Pancreas (tissue), 10 donors: Measurements from ENCODE around the gene GBGT1. TPM values are rescaled to one million over a fixed set of nuclear protein-coding genes. Genes with fewer than 3 reads are reported as not detected.

ENCODE experiments used
- ATAC-seq, 4 donors: fragments of 200-7000 bp; cut with Tn5 transposase; one replicate each; pipeline versions ENCODE4 v1.8.0 to v1.9.1; 2020; ENCODE audit warnings: mild to moderate bottlenecking in 4 of 4, moderate library complexity in 4 of 4
- DNase-seq, 6 donors: peaks; one replicate each; pipeline ENCODE4 v3.0.0-alpha.2; 2020
- FAIRE-seq: peaks from 2 replicates; lab custom pipeline; 2012; peaks lifted over from hg19 to GRCh38; lab: Jason Lieb, UNC
- H3K27ac ChIP-seq, 4 donors: fragments of 200-600 bp; sonication (generic); 1 replicate in 3 of 4; 2 replicates in 1 of 4; pipeline versions ENCODE4 v1.5.0 to v1.8.0; 2020
- H3K27me3 ChIP-seq, 4 donors: fragments of 200-600 bp; one replicate each; pipeline ENCODE4 v1.8.0; 2021
- H3K36me3 ChIP-seq, 3 donors: fragments of 200-600 bp; sonication (generic) in 1 of 3; one replicate each; pipeline versions ENCODE4 v1.5.0 to v1.8.0; 2020 to 2021
- H3K4me1 ChIP-seq, 3 donors: fragments of 200-600 bp; one replicate each; pipeline ENCODE4 v1.8.0; 2021
- H3K4me3 ChIP-seq, 4 donors: fragments of 200-600 bp; sonication (generic) in 2 of 4; one replicate each; pipeline versions ENCODE4 v1.5.0 to v1.8.0; 2020 to 2021
- H3K9me3 ChIP-seq, 4 donors: fragments of 200-600 bp; one replicate each; pipeline ENCODE4 v1.8.0; 2021
- WGBS, 2 donors: extraction: QIAGEN DNeasy Blood & Tissue Kit; methylation state at CpG; one replicate each; pipeline ENCODE4 v1.1.7; 2013; 5-methylcytosine and 5-hydroxymethylcytosine counted together
- intact Hi-C, 3 donors: fragments of 100-400 bp; cut with DNase I; formaldehyde crosslinking; loops; one replicate each; pipeline versions ENCODE4 v1.11.1 to v1.14.2; 2022
- polyA plus RNA-seq, 2 donors: library from polyadenylated mRNA; stranded (reverse); fragments of 200-250 nt; gene quantifications; one replicate each; pipeline ENCODE4 v1.2.3, GENCODE V29; 2013
- total RNA-seq, 6 donors: library from RNA; stranded (reverse); fragmentation: NEBNext Ultra II Directional in 4 of 6; extraction: Animal tissue kit (Norgen Biotek cat#: 25700) in 4 of 6; gene quantifications; one replicate each; pipeline versions ENCODE4 v1.2.1 to v1.2.4, GENCODE V29; 2021 to 2023
- TF ChIP-seq, protein P1 (sequence below), 4 donors: fragments of 200-600 bp; sonication (generic) in 3 of 4; IDR thresholded peaks; one replicate each; pipeline versions ENCODE4 v1.5.0 to v1.8.0; 2021; ENCODE audit warnings: antibody characterized with exemption in 4 of 4
- donor health status: healthy with polysubstance abuse.
- donor health status: DM: no; HTN: no; CAD: no; lungs with moderate emphysema.
- donor health status: DM: no; HTN: no; CAD: no.
- donor health status: control.
- donor health status: control.
- donor health status: Bipolar disorder and iron deficiency.
- donor health status: DM: yes; HTN: yes; CAD: no.
- donor health status: DM: no; HTN: no; CAD: no.
- donor health status: DM: no; HTN: no; CAD: no.
- donor health status: DM: yes; HTN: yes; CAD: no.

Gene GBGT1
- total and polyA plus RNA-seq, 8 donors, result 1.5 to 11.9 (median 4.0) TPM

DNA sequence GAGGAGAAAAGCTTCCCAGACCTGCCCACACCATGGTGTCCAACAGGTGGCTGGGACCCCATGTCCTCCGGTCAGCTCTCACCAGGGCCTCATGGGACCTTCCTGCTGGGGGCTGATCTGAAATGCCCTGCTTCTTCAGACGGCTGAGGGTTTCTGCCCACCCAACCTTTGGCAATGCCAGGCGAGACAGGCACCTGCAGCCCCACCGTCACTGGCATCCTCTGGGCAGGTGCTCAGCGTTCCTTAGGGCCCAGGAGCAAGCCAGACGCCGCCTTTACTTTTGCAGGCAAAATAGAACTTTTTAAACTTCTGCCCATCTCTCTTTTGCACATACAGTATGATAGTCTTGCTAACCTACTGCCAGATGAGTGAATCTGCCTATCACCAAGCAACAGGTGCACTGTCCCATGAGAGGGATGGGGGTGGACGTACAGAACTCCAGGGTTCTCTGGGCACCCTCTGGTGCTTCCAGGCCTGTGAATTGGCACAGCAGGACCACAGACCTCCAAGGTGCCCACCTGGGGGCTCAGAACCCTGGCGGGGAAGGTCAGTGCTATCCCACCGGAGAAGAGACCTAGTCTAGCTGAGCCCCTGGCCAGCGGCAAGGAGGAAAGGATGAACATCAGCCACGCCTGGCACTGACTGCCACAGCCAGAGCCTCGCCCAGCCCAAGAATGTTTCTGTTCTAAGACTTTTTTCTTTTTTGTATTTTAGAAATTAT, 37.9 kb upstream of the GBGT1 start:
- no peaks in the 10 kb centered on the region for H3K4me1 ChIP-seq
- no peak overlapping the region for H3K4me3 ChIP-seq
- ATAC-seq (no peak), DNase-seq (no peak), FAIRE-seq (no peak)
- 69 to 75% methylated on average over 13 of the region's 13 CpGs for WGBS, 2 donors
- H3K27ac ChIP-seq, result no peak overlapping the region
- H3K9me3 ChIP-seq, result no peaks in the 10 kb centered on the region
- intact Hi-C loops, result no loop called here
- no peaks in the 10 kb centered on the region for H3K36me3 ChIP-seq
- H3K27me3 ChIP-seq, result no peaks in the 10 kb centered on the region
- TF ChIP-seq, protein P1, sequence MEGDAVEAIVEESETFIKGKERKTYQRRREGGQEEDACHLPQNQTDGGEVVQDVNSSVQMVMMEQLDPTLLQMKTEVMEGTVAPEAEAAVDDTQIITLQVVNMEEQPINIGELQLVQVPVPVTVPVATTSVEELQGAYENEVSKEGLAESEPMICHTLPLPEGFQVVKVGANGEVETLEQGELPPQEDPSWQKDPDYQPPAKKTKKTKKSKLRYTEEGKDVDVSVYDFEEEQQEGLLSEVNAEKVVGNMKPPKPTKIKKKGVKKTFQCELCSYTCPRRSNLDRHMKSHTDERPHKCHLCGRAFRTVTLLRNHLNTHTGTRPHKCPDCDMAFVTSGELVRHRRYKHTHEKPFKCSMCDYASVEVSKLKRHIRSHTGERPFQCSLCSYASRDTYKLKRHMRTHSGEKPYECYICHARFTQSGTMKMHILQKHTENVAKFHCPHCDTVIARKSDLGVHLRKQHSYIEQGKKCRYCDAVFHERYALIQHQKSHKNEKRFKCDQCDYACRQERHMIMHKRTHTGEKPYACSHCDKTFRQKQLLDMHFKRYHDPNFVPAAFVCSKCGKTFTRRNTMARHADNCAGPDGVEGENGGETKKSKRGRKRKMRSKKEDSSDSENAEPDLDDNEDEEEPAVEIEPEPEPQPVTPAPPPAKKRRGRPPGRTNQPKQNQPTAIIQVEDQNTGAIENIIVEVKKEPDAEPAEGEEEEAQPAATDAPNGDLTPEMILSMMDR (IDR thresholded peaks at IDR 0.05), result no peak

DNA sequence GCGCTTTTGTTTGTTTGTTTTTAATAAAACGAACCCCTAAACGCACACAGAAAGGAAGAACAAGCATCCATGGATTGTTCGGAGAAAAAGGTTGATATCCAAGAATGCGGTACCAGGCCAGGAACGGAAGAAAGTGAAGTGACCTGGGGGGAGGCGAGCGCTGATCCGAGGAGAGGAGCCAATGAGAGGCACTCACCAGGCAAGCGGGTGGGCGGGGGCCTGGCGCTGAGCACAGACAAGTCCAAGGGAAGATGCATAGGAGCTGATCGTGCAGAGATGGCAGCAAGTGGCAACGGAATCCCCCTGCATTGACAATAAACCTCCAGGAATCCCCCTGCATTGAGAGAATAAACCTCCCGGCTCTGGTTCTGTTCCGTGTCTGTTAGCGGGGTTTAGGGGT, 36.9 kb upstream of the GBGT1 start:
- TF ChIP-seq, protein P1 (IDR thresholded peaks at IDR 0.05), result no peak
- WGBS, 2 donors, result 83 to 86% methylated on average over 17 of the region's 17 CpGs
- ATAC-seq (no peak), FAIRE-seq (no peak), DNase-seq (no peak)
- no peak overlapping the region for H3K27ac ChIP-seq
- H3K36me3 ChIP-seq, result no peaks in the 10 kb centered on the region
- intact Hi-C loops, result no loop called here
- H3K4me3 ChIP-seq, result no peak overlapping the region
- no peaks in the 10 kb centered on the region for H3K4me1 ChIP-seq
- H3K9me3 ChIP-seq, result no peaks in the 10 kb centered on the region
- no peaks in the 10 kb centered on the region for H3K27me3 ChIP-seq

DNA sequence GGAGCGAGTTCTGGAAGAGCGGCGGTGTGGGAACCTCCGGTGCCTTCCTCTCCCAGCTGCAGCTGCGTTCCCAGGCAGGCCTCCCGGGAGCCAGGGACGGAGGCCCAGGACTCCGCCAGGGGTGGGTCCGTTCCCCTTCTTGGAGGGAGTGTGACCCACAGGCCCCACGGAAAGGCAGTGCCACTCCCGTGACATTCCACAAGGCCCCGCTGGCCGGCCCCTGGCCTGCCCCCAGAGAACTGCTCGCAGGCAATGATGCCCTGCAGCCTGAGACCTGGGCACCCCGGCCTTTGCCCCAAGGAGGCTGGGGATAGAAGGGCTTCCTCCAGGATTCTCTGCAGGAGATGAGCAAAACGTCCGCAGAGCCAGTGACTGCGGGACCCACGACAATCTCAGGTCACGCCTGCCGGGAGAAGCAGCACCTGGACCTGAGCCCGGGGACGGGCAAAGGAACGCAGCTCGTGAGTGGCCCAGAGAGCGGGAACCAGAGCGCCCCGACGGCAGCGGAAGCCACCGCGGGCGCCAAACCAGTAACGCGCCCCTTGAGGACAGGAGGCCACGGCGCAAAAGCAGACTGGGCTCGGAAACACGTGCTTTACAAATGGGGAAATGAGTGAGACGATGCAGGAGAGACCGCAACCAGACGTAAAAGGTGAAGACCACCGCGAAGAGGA, 36.1 kb upstream of the GBGT1 start:
- intact Hi-C loops, result no loop called here
- H3K4me1 ChIP-seq, result no peaks in the 10 kb centered on the region
- peak overlapping the region in 2 of 4 donors; percentile 22 to 39 for H3K27ac ChIP-seq
- WGBS, 2 donors, result 34 to 38% methylated on average over 42 to 44 of the region's 44 CpGs
- H3K9me3 ChIP-seq, result no peaks in the 10 kb centered on the region
- ATAC-seq, result peak; percentile 23 to 98 (median 92)
- peak in 5 of 6 donors; percentile 22 to 85 (median 59) for DNase-seq
- H3K4me3 ChIP-seq, result peak overlapping the region; percentile 27 to 45 (median 36)
- FAIRE-seq, result no peak
- H3K27me3 ChIP-seq, result no peaks in the 10 kb centered on the region
- H3K36me3 ChIP-seq, result no peaks in the 10 kb centered on the region
- TF ChIP-seq, protein P1 (IDR thresholded peaks at IDR 0.05), result peak in 1 of 4 donors; percentile 20

DNA sequence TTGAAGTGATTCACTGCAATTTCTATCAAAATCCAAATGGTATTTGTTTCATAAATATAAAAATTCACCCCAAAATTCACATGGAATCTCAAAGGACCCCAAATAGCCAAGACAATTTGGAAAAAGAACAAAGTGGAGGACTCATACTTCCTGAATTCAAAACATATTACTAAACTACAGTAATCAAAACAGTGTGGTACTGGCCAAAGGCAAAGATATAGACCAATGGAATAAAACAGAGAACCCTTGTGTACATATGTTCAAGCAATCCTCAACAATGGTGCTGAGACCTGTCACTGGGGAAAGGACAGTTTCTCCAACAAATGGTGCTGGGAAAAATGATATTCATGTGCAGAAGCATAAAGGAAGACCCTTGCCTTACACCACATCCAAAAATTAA, 31.3 kb upstream of the GBGT1 start:
- H3K27me3 ChIP-seq, result no peaks in the 10 kb centered on the region
- H3K9me3 ChIP-seq, result no peaks in the 10 kb centered on the region
- H3K27ac ChIP-seq, result no peak overlapping the region
- TF ChIP-seq, protein P1 (IDR thresholded peaks at IDR 0.05), result no peak
- H3K4me3 ChIP-seq, result no peak overlapping the region
- intact Hi-C loops, result no loop called here
- DNase-seq, result no peak
- no peaks in the 10 kb centered on the region for H3K36me3 ChIP-seq
- FAIRE-seq, result no peak
- no peak for ATAC-seq
- H3K4me1 ChIP-seq, result no peaks in the 10 kb centered on the region

DNA sequence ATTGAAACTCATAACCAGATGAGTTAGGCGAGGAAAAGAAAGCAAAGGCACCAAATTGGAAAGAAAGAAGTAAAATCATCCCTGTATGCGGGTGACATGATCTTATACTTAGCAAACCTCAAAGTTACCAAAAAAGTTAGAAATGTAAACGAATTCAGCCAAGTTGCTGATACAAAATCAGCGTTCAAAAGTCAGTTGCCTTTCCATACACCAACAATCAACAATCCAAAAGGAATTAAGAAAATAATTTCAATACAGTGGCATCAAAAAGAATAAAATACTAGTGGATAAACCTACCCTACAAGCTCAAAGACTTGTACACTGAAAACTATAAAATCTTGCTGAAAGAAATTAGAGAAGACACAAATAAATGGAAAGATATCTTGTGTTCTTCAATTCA, 30.9 kb upstream of the GBGT1 start:
- DNase-seq (no peak), ATAC-seq (no peak), FAIRE-seq (no peak)
- H3K4me3 ChIP-seq, result no peak overlapping the region
- TF ChIP-seq, protein P1 (IDR thresholded peaks at IDR 0.05), result no peak
- no peak overlapping the region for H3K27ac ChIP-seq
- intact Hi-C loops, result no loop called here
- no peaks in the 10 kb centered on the region for H3K27me3 ChIP-seq
- WGBS, 2 donors, result 67 to 82% methylated on average over 4 of the region's 4 CpGs
- H3K36me3 ChIP-seq, result no peaks in the 10 kb centered on the region
- no peaks in the 10 kb centered on the region for H3K4me1 ChIP-seq
- no peaks in the 10 kb centered on the region for H3K9me3 ChIP-seq
